ENCODE measurements around the gene PSMD2. TPM values are rescaled to one million over a fixed set of nuclear protein-coding genes. Genes with fewer than 3 reads are reported as not detected.

The PSMD2 gene
- total RNA-seq, 1 donor from 2014 or later, result 213 TPM

DNA sequence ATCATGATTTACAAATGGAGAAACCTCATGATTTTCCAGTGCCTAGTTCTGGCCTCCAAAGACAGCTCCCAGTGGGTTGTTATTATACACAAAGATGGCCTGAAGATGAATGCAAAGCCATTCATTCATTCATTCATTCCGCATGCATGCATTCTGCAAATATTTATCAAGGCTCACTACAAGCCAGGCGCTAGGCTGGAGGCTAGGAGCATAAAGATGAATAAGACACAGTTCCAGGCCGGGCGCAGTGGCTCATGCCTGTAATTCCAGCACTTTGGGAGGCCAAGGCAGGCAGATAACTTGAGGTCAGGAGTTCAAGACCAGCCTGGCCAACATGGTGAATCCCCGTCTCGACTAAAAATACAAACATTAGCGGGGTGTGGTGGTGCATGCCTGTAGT lies 2.4 kb upstream of the PSMD2 start:
- peaks cover 28% of the 10 kb centered on the region for H3K4me1 ChIP-seq
- no peaks in the 10 kb centered on the region for H3K9me3 ChIP-seq (replicated peaks)
- DNase-seq, result no peak
- no peak overlapping the region for H3K27ac ChIP-seq (replicated peaks)
- peaks cover 11% of the 10 kb centered on the region for H3K27me3 ChIP-seq (ENCODE audit: low read depth)
- TF ChIP-seq, protein P1, sequence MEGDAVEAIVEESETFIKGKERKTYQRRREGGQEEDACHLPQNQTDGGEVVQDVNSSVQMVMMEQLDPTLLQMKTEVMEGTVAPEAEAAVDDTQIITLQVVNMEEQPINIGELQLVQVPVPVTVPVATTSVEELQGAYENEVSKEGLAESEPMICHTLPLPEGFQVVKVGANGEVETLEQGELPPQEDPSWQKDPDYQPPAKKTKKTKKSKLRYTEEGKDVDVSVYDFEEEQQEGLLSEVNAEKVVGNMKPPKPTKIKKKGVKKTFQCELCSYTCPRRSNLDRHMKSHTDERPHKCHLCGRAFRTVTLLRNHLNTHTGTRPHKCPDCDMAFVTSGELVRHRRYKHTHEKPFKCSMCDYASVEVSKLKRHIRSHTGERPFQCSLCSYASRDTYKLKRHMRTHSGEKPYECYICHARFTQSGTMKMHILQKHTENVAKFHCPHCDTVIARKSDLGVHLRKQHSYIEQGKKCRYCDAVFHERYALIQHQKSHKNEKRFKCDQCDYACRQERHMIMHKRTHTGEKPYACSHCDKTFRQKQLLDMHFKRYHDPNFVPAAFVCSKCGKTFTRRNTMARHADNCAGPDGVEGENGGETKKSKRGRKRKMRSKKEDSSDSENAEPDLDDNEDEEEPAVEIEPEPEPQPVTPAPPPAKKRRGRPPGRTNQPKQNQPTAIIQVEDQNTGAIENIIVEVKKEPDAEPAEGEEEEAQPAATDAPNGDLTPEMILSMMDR (IDR thresholded peaks at IDR 0.05; ENCODE audit: borderline replicate concordance), result no peak
- peaks cover 16% of the 10 kb centered on the region for H3K36me3 ChIP-seq
- intact Hi-C loops (cut with micrococcal nuclease), result no loop called here
- no peak overlapping the region for H3K4me3 ChIP-seq

DNA sequence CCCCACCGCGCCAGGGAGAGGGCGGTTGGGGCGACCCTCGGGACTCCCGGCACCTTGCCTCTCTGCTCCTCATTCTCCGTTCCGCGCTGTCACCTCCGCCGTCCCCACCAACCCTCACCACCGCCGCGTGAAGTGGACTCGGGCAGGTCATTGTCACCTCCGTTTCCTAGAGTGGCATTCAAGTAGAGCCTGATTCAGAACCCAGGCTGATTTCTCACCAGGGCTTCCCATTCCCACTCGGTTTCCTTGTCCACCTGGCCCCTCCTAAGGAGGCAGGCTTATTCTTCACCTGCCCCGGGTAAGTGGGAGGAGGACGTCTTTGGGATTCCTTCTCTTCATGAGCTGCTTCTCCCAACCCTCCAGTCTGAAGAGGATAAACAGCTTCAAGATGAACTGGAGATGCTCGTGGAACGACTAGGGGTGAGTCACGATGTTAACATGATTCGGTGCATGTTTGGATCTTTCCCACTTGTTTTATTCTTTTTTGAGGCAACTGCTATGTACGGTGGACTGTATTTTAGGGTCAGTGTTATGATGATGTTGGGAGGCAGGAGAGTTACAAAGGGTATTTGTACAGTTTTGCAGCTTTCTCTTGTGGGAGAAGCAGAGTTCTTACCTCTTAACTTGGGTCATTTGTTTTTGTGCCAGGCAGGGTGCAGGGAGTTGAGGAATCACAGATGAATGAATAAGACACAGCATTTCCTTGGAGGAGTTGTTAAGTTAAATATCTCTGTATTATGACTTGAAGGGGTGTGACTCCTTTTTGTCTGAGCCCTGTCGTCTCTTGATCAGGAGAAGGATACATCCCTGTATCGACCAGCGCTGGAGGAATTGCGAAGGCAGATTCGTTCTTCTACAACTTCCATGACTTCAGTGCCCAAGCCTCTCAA lies 692 bp downstream of the PSMD2 start:
- H3K27ac ChIP-seq (replicated peaks), result peak overlapping the region; percentile 82
- H3K4me1 ChIP-seq, result peaks cover 28% of the 10 kb centered on the region
- H3K36me3 ChIP-seq, result peaks cover 47% of the 10 kb centered on the region
- TF ChIP-seq, protein P1 (IDR thresholded peaks at IDR 0.05; ENCODE audit: borderline replicate concordance), result no peak
- no peaks in the 10 kb centered on the region for H3K9me3 ChIP-seq (replicated peaks)
- no peak for DNase-seq
- H3K27me3 ChIP-seq (ENCODE audit: low read depth), result no peaks in the 10 kb centered on the region
- intact Hi-C loops (cut with micrococcal nuclease), result no loop called here
- peak overlapping the region; percentile 87 for H3K4me3 ChIP-seq

DNA sequence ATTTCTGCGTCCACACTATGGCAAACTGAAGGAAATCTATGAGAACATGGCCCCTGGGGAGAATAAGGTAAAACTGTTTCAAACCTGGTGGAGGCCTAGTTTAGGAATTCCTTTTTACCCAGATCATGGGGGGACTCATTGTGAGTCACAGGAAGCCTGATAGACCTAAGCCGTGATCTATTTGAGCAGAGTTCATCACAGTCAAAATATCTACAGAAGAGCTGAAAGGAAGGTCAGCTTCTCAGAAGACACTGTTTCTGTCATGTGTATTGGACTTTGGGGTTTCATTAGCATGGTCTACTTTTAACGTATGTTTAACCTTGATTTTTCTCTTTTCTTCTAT lies 1.3 kb downstream of the PSMD2 start:
- Histone ChIP-seq H3K4me1 (peaks cover 28% of the 10 kb centered on the region), H3K36me3 (peaks cover 53% of the 10 kb centered on the region), H3K27me3 (ENCODE audit: low read depth) (no peaks in the 10 kb centered on the region), H3K9me3 (replicated peaks) (no peaks in the 10 kb centered on the region), H3K4me3 (peak overlapping the region; percentile 87), H3K27ac (replicated peaks) (no peak overlapping the region)
- TF ChIP-seq, protein P1 (IDR thresholded peaks at IDR 0.05; ENCODE audit: borderline replicate concordance), result no peak
- intact Hi-C loops (cut with micrococcal nuclease), result no loop called here
- DNase-seq, result no peak

GRCh38 chr3:184305577-184305976 lies 6.5 kb downstream of the PSMD2 start:
- no peak overlapping the region for H3K4me3 ChIP-seq
- no peaks in the 10 kb centered on the region for H3K9me3 ChIP-seq (replicated peaks)
- no peak overlapping the region for H3K27ac ChIP-seq (replicated peaks)
- H3K27me3 ChIP-seq (ENCODE audit: low read depth), result no peaks in the 10 kb centered on the region
- H3K36me3 ChIP-seq, result peaks cover 88% of the 10 kb centered on the region
- no peak for DNase-seq
- H3K4me1 ChIP-seq, result peaks cover 8% of the 10 kb centered on the region
- intact Hi-C loops (cut with micrococcal nuclease), result no loop called here
- TF ChIP-seq, protein P1 (IDR thresholded peaks at IDR 0.05; ENCODE audit: borderline replicate concordance), result peak; percentile 41

GRCh38 chr3:184306341-184306972 lies 7.4 kb downstream of the PSMD2 start:
- Histone ChIP-seq H3K27ac (replicated peaks) (no peak overlapping the region), H3K9me3 (replicated peaks) (no peaks in the 10 kb centered on the region), H3K36me3 (peaks cover 79% of the 10 kb centered on the region), H3K4me3 (no peak overlapping the region), H3K27me3 (ENCODE audit: low read depth) (no peaks in the 10 kb centered on the region), H3K4me1 (no peaks in the 10 kb centered on the region)
- DNase-seq, result no peak
- intact Hi-C loops (cut with micrococcal nuclease), result no loop called here
- TF ChIP-seq, protein P1 (IDR thresholded peaks at IDR 0.05; ENCODE audit: borderline replicate concordance), result no peak

All from left ventricle myocardium inferior (tissue), 1 donor.